HEK293 (cell line): ENCODE measurements around the gene SEPTIN12.

ENCODE experiments used
- CTCF ChIA-PET: fragments of 350-600 bp; formaldehyde crosslinking; extraction: SDS; loops from one replicate; lab custom pipeline; 2021; ENCODE audit warnings: antibody characterized with exemption; lab: Yijun Ruan, JAX
- POLR2A ChIA-PET: fragments of 300-600 bp; formaldehyde crosslinking; extraction: SDS; loops from one replicate; lab custom pipeline; 2020; ENCODE audit warnings: antibody characterized with exemption, inconsistent platforms; lab: Yijun Ruan, JAX
- H3K27ac ChIP-seq: fragments of 200-500 bp; sonication (Bioruptor generic); 2 replicates; pipeline ENCODE4 v1.5.1; 2014; ENCODE audit warnings: low read depth, low read length, control low read depth, inconsistent platforms; ENCODE audit errors: extremely low read depth
- H3K36me3 ChIP-seq, 2 experiments: fragments of 200-500 bp in 1 of 2; sonication (Bioruptor generic) in 1 of 2; 1 replicate in 1 of 2; 2 replicates in 1 of 2; pipeline ENCODE4 v1.5.1; 2014 to 2017; ENCODE audit warnings: inconsistent platforms in 2 of 2, low read length in 2 of 2; ENCODE audit not compliant: control insufficient read depth in 2 of 2, insufficient read depth in 1 of 2
- H3K4me1 ChIP-seq: fragments of 200-500 bp; sonication (Bioruptor generic); 2 replicates; pipeline ENCODE4 v1.5.1; 2014; ENCODE audit warnings: mild to moderate bottlenecking, low read length, inconsistent platforms; ENCODE audit not compliant: control insufficient read depth, insufficient read depth
- H3K4me3 ChIP-seq: 2 replicates; pipeline ENCODE4 v1.5.1; 2011; ENCODE audit warnings: low read depth, mild to moderate bottlenecking, control low read depth, low read length, moderate library complexity
- H3K9me3 ChIP-seq: fragments of 200-500 bp; sonication (Bioruptor generic); 2 replicates; pipeline ENCODE4 v1.5.1; 2014; ENCODE audit warnings: low read depth, low read length, inconsistent platforms; ENCODE audit not compliant: control insufficient read depth, insufficient read depth
- GLIS2 ChIP-seq: fragments of 450-650 bp; formaldehyde crosslinking; IDR thresholded peaks from 2 replicates; pipeline ENCODE4 v1.5.1; 2016; ENCODE audit warnings: missing biosample characterization, missing genetic modification characterization
- PRDM10 ChIP-seq: fragments of 450-650 bp; formaldehyde crosslinking; IDR thresholded peaks from 2 replicates; pipeline ENCODE4 v1.5.1; 2016; ENCODE audit warnings: missing biosample characterization, missing genetic modification characterization
- SP2 ChIP-seq: fragments of 450-650 bp; formaldehyde crosslinking; IDR thresholded peaks from 2 replicates; pipeline ENCODE4 v1.5.1; 2016; ENCODE audit warnings: missing biosample characterization, missing genetic modification characterization
- SP7 ChIP-seq: fragments of 450-650 bp; formaldehyde crosslinking; IDR thresholded peaks from 2 replicates; pipeline ENCODE4 v1.5.1; 2016; ENCODE audit warnings: missing biosample characterization, missing genetic modification characterization
- ZBTB20 ChIP-seq: fragments of 450-650 bp; formaldehyde crosslinking; IDR thresholded peaks from 2 replicates; pipeline ENCODE4 v1.5.1; 2016; ENCODE audit warnings: missing biosample characterization, missing genetic modification characterization
- ZBTB21 ChIP-seq: fragments of 450-650 bp; formaldehyde crosslinking; IDR thresholded peaks from 2 replicates; pipeline ENCODE4 v1.5.1; 2017; ENCODE audit warnings: missing biosample characterization, missing genetic modification characterization
- ZEB2 ChIP-seq: fragments of 450-650 bp; formaldehyde crosslinking; IDR thresholded peaks from 2 replicates; pipeline ENCODE4 v1.5.1; 2016; ENCODE audit warnings: missing biosample characterization, missing genetic modification characterization
- ZNF311 ChIP-seq: fragments of 450-650 bp; formaldehyde crosslinking; IDR thresholded peaks from 2 replicates; pipeline ENCODE4 v1.5.1; 2017; ENCODE audit warnings: missing biosample characterization, missing genetic modification characterization, borderline replicate concordance
- ZNF354C ChIP-seq: fragments of 450-650 bp; formaldehyde crosslinking; IDR thresholded peaks from 2 replicates; pipeline ENCODE4 v1.5.1; 2016; ENCODE audit warnings: missing biosample characterization, missing genetic modification characterization, low read depth, borderline replicate concordance
- ZNF37A ChIP-seq: fragments of 450-650 bp; IDR thresholded peaks from 2 replicates; pipeline ENCODE4 v1.5.1; 2018; ENCODE audit warnings: missing biosample characterization, missing genetic modification characterization
- ZNF423 ChIP-seq: fragments of 450-650 bp; formaldehyde crosslinking; IDR thresholded peaks from 2 replicates; pipeline ENCODE4 v1.5.1; 2016; ENCODE audit warnings: missing biosample characterization, missing genetic modification characterization
- ZNF449 ChIP-seq: fragments of 450-650 bp; formaldehyde crosslinking; IDR thresholded peaks from 2 replicates; pipeline ENCODE4 v1.5.1; 2017; ENCODE audit warnings: missing biosample characterization, mild to moderate bottlenecking, missing genetic modification characterization, moderate library complexity
- ZNF544 ChIP-seq: fragments of 450-650 bp; formaldehyde crosslinking; IDR thresholded peaks from 2 replicates; pipeline ENCODE4 v1.5.0; 2017; ENCODE audit warnings: missing biosample characterization, missing genetic modification characterization
- ZNF549 ChIP-seq: fragments of 450-650 bp; IDR thresholded peaks from 2 replicates; pipeline ENCODE4 v1.5.1; 2018; ENCODE audit warnings: missing biosample characterization, missing genetic modification characterization, mild to moderate bottlenecking, inconsistent platforms, moderate library complexity
- ZNF701 ChIP-seq: fragments of 450-650 bp; formaldehyde crosslinking; IDR thresholded peaks from 2 replicates; pipeline ENCODE4 v1.5.1; 2016; ENCODE audit warnings: missing biosample characterization, missing genetic modification characterization
- ZSCAN23 ChIP-seq: fragments of 450-650 bp; formaldehyde crosslinking; IDR thresholded peaks from 2 replicates; pipeline ENCODE4 v1.5.1; 2016; ENCODE audit warnings: missing biosample characterization, missing genetic modification characterization
- ZSCAN30 ChIP-seq: fragments of 450-650 bp; IDR thresholded peaks from 2 replicates; pipeline ENCODE4 v1.5.1; 2018; ENCODE audit warnings: missing biosample characterization, mild to moderate bottlenecking, missing genetic modification characterization, moderate library complexity
- TF ChIP-seq, protein P1 (sequence below): fragments of 450-650 bp; formaldehyde crosslinking; IDR thresholded peaks from 2 replicates; pipeline ENCODE4 v1.5.1; 2016; ENCODE audit warnings: missing biosample characterization, missing genetic modification characterization

The SEPTIN12 gene

GRCh38 chr16:4729876-4730275, 58.3 kb downstream of the SEPTIN12 start (continued):
- TF ChIP-seq PRDM10 (tag by site-specific recombination): no peak
- no peak for TF ChIP-seq ZNF423 (tag by site-specific recombination)
- no peak for TF ChIP-seq ZNF311 (tag by site-specific recombination)
- TF ChIP-seq ZSCAN23: no peak
- TF ChIP-seq ZNF354C (tag by site-specific recombination): no peak
- TF ChIP-seq ZNF549: no peak
- TF ChIP-seq GLIS2 (tag by site-specific recombination): no peak
- TF ChIP-seq, all 188 proteins: peak for 0

- TF ChIP-seq ZEB2 (no peak), ZNF544 (tag by site-specific recombination) (no peak), ZNF449 (no peak), ZSCAN30 (tag by site-specific recombination) (no peak), ZNF37A (no peak), SP7 (no peak), ZBTB20 (tag by site-specific recombination) (no peak), ZBTB21 (tag by site-specific recombination) (no peak), ZNF701 (tag by site-specific recombination) (no peak), SP2 (tag by site-specific recombination) (no peak)
- TF ChIP-seq, protein P1, sequence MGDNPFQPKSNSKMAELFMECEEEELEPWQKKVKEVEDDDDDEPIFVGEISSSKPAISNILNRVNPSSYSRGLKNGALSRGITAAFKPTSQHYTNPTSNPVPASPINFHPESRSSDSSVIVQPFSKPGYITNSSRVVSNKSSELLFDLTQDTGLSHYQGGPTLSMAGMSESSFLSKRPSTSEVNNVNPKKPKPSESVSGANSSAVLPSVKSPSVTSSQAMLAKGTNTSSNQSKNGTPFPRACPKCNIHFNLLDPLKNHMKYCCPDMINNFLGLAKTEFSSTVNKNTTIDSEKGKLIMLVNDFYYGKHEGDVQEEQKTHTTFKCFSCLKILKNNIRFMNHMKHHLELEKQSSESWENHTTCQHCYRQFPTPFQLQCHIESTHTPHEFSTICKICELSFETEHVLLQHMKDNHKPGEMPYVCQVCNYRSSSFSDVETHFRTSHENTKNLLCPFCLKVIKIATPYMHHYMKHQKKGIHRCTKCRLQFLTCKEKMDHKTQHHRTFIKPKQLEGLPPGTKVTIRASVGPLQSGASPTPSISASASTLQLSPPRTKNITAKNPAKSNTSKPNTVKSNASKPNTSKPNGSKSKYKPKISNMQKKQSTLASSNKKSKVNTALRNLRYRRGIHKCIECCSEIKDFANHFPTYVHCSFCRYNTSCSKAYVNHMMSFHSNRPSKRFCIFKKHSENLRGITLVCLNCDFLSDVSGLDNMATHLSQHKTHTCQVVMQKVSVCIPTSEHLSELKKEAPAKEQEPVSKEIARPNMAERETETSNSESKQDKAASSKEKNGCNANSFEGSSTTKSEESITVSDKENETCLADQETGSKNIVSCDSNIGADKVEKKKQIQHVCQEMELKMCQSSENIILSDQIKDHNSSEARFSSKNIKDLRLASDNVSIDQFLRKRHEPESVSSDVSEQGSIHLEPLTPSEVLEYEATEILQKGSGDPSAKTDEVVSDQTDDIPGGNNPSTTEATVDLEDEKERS (tag by site-specific recombination): no peak
- TF ChIP-seq, all 188 proteins: peak for 0
- POLR2A ChIA-PET: interaction anchor here (0.6 kb wide), 1 partner anchor 310 kb away, joined by 5 read pairs; no protein-coding TSS in a partner anchor
- no peak overlapping the region for H3K4me3 ChIP-seq
- no peaks in the 10 kb centered on the region for H3K9me3 ChIP-seq
- no peaks in the 10 kb centered on the region for H3K4me1 ChIP-seq
- H3K36me3 ChIP-seq: peaks cover 9 to 64% of the 10 kb centered on the region in 2 experiments; a peak in 2 of 3 replicates
- H3K27ac ChIP-seq: no peak overlapping the region
- CTCF ChIA-PET: no interaction called here
Measured at GRCh38 chr16:4728676-4729075, 59.5 kb downstream of the SEPTIN12 start.
